ENCODE results near the gene RFX2.
"Not testable (repeated sequence)": the region's sequence is repeated elsewhere in the genome, so short reads cannot be mapped to it uniquely, and the experiment has no call there.

The RFX2 gene

DNA sequence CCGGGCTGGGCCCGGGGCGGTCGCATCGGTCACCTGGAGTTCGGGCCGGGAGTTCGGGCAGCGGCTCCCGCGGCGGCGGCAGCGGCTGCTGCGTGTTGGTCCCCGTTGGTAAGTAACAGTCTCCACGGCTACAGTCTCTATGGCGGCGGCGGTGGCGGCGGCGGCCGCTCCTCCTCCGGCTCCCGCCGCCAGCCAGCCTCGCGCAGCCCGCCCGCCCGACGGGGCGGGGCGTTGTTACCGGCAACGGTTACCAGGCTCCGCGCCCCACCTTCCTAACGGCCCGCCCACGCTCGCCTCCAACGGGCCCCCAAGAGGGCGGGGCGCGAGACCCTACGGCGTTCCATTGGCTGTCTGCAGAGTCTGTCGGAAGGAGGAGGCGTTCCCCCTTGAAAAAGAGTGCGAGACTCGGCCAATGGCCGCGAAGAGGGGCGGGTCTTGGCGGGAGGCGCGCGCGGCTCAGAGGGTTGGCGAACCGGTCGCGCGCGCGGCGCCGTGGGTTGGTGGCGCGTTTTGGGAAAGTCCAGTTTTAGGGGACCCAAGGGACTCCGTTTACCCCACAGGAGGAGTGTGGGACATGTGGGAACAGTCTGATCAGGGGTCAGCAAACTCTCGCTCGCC, at the start of gene RFX2:
Gene RFX2 (minus strand): TSS at position 141 of the 618 bp plus-strand sequence. CDS start 63,004 bp downstream, outside the sequence.
- peak; percentile 92 for DNase-seq

DNA sequence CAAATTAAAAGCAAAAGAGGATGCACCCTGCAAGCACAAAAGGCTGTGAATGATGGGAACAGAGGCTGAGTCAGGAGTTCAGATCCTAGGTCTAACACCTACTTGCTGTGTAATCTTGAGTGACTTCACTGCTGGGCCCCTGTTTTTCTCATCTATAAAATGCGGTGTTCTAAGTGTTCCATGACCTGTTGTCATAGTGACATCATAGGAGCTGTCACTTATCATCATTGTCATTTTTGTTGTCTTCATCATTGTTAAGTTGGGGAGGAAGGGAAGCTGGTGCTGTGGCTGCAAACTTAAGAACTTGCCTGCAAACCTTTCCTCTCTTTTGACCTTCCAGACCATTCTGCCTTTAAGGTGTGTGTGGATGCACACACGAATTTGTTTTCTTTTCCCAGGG, 45.7 kb upstream of the RFX2 start:
- DNase-seq: no peak

DNA sequence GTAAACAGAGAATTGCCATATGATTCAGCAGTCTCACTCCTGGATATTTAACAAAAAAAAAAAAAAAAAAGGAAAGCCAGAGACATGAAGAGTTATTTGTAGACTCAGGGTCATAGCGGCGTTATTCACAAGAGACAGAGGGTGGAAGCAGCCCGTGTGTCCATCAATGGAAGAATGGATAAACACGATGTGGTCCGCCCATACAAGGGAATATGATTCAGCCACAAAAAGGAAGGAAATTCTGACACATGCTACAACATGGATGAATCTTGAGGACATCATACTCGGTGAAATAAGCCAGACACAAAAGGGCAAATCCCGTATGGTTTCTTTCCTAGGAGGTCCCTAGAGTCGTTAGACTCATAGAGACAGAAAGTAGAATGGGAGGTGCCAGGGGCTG, 40.0 kb upstream of the RFX2 start:
- DNase-seq: no peak

DNA sequence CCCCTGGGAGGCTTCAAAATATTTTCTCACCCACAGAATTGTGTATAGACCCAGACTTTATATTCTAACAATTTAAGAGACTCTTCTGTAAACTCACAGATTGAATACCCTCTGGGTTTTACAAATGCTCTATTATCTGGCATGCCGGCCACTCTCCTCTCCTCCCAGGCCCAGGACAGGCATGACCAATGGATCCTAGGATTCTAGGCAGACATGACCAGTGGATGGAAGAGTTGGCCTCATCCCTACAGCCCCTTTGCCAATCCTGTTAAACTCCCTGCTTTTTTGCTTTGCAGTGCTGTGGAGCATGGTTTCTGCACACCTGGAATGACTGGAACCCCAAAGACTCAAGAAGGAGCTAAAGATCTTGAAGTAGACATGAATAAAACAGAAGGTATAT, 30.9 kb upstream of the RFX2 start:
- no peak for DNase-seq

DNA sequence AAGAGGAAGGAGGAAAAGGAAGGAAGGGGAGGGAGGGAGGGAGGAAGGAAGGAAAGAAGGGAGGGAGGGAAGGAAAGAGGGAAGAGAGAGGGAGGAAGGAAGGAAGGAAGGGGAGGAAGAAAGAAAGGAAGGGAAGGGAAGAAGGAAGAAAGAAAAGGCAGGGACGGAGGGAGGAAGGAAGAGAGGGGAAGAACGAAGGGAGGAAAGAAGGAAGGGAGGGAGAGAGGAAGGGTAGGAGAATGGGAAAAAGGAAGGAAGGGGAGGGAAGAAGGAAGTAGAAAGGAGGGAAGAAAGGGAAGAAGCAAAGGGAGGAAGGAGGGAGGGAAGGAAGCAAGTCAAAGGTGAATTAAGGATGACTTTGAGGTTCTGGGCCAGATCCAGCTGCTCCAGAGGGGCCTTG, 28.2 kb upstream of the RFX2 start:
- no peak for DNase-seq

DNA sequence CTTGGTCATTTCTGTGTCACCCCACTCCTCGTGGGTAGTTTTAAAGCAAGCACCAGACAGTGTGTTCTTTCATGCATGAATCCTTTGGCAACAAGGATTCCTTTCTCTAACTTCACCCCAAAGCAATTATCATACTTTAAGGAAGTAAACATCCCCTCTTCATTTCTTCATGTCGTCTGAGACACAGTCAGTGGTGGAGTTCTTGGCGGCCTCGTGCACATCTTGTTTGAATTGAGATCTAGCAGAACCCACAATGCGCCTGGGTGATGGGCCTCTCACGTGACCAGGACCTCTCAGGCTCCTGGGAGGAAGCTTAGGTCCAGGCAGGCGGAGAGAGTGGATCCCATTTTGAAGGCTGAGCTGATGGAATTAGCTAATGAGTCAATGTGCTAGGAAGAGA, 27.8 kb upstream of the RFX2 start:
- DNase-seq: no peak

DNA sequence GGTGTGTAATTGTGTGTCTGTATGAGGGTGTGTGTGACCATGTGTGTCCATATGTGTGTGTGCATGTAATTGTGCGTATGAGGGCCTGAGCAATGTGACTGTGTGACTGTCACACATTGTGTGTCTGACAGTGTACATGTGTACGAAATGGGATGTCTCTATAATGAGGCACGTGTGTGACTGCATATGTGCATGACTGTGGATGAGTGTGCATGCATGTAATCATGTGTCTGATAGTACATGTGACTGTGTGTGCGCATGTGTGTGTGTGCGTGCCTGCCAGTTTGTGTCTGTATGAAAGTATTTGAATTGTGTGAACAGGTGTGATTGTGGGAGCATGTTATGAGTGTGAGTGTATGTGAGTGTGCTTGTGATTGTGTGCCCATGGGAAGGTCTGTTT, 22.9 kb upstream of the RFX2 start:
- DNase-seq: no peak

DNA sequence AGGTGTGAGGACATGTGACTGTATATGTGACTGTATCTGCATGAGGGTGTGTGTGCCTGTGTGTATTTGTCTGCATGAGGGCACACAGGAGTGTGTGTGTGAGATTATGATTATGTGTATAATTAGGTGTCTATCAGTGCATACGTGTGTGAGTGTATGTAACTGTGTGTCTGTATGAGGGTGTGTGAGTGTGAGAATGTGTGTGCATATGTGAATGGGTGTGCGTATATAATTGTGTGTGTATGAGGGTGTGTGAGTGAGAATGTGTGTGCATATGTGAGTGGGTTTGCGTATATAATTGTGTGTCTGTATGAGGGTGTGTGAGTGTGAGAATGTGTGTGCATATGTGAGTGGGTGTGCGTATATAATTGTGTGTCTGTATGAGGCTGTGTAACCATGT, 22.2 kb upstream of the RFX2 start:
- DNase-seq: no peak

DNA sequence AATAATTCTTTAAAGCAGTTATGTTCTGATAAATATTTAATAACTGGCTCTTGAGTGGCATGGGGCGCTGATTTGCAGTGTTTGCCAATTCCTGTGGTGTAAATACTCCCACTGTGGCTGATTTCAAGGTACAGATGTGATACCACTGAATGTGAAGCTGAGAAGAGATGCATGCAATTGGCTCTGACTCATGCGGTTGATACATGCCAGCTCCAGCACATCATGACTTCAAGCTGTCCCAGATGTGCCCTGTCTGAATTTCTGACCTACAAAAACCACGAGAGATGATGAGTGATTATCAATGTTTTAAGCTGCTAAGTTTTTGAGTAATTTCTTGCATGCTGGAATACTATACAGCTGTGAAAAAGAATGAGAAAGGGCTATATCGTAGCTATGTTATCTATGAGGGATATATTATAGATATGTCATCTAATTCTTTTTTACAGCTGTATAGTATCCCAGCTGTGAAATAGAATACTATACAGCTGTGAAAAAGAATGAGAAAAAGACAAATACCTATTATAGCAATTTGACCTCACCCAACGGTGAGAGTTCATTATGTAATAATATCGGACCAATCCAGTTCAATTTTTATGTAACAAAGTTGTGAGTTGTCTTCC, 17.5 kb upstream of the RFX2 start:
- no peak for DNase-seq

DNA sequence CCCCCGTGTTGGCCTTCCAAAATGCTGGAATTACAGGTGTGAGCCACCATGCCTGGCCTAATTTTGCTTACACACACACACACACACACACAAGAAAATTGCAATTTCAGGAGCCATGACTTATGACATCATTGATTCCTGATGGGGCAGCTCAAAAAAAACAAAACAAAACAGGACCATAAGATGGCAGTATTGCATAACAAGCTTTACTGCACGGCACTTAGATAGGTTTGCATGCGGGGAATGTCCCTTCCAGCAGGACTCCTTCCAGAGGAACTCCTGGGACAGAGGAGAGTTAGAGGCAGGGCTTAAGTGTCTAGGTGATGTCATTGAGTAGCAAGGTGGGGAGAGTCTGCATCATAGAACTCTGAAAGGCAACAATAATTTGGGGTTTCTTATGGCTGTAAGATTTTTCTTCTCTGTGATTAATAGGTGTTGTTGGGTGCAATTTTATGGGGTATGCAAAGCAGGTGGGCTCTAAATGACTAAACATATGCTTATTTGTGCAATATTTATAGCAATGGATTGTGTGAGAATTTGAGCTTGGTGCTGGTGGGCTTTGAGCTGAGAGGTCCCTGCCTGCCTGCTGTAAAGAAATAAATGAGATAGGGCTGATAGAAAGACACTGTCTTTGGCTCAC, 16.2 kb upstream of the RFX2 start:
- DNase-seq: no peak

DNA sequence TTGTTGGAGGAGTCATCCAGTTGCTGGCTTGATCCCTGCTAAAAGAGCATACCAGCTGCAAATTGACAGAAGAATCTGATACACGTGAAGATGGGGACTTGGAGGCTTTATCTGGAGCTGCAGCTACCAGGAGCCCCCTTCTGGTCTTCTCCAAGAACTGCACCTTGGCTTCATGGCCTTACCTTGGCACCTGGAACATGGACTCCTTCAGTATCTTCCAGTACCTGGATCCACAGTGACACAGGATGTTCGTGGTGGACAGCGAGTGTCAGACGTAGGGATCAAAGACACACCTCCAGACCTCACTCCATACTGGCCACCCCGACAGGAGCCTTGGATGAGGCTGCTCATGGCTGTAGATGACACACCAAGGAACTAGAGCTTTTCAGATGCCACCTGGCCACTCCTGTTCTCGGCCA, 15.3 kb upstream of the RFX2 start:
- DNase-seq: no peak

DNA sequence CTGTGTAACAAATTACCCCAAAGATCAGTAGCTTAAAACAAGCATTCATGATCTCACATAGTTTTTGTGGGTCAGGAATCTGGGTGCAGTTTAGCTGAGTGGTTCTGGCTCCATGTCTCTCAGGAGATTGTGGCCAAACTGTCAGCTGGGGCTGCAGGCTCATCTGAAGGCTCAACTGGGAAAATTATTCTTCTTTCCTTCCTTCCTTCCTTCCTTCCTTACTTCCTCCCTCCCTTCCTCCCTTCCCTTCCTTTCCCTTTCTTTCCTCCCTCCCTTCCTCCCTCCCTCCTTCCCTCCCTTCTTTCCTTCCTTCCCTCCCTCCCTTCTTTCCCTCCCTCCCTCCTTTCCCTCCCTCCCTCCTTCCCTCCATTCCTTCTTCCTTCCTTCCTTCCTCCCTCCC, 8.7 kb upstream of the RFX2 start:
- DNase-seq: no peak

DNA sequence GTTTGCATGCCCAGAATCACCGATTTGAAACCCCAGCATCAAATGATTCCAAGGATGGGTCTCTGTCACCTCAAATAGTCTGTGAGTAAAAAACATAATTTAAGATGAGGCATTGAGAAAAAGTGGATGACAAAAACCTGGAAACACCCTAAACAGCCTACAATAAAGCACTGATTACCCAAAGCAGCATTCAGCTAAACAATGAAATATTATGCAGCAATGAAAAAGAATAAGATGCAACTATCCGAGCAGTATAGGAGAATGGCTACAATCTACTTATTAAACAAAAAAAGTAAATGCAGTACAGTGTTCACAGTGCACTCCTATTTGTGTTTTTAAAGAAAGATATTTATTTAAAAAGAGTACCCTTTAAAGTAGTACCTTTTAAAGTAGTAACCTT, 7.7 kb upstream of the RFX2 start:
- DNase-seq: no peak

DNA sequence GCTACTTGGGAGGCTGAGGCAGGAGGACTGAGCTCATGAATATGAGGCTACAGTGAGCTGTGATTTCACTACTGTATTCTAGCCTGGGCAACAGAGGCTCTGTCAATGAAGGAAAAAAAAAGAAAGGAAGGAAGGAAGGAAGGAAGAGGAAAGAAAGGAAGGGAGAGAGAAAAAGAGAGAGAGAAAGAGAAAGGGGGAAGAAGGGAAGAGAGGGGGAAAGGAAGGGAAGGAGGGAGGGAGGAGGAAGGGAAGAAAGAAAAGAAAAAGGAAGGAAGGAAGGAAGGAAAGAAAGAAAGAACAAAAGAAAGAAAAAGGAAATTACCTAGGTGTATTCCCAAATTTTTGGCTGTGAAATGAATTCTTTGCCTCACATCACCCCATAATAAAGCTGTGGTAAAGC, 7.2 kb upstream of the RFX2 start:
- no peak for DNase-seq

DNA sequence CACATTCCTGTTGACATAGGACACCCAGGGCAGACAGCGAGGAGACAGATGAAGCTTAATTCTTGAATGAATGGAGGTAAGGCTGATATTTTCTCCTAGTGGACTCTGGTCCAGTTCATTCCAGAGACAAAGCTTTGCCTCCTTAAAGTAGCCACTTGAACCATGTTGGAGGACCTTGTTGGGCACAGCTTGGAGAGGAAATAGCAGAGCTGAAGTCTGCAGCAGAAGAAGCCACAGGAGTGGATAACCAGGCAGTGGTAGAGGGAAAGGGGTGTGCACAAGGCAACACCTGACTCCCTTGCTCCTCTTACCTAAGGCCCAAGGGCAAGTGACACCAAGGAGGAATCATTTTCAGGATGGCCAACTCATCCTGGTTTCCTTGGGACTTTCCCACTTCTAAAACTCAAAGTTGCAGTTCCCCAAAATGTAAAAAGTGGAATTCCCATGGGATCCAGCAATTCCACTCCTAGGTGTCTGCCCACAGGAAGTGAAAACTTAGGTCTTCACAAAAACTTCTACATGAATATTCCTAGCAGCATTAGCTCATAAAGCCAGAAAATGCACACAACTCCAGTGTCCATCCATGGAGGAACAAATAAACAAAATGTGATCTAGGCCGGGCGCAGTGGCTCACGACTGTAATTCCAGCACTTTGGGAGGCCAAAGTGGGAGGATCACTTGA, 6.6 kb upstream of the RFX2 start:
- DNase-seq: no peak

DNA sequence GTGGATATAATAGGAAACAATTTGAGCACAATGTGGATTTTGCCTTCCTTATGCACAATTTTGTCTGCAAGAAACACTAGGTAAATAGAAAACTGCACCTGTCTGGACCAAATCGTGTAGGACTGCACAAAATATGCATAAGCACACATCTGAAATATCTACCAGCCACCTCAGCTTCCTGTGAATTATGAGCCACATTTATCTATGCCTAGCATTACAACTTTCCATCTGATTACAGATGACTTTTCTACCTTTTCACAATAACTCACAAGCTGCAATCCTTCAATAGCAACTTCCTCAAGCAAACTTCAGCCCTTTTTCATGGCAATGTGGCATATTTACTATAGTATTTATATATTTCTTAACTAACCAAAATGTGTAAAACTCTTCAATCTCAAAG, 5.7 kb upstream of the RFX2 start:
- no peak for DNase-seq

DNA sequence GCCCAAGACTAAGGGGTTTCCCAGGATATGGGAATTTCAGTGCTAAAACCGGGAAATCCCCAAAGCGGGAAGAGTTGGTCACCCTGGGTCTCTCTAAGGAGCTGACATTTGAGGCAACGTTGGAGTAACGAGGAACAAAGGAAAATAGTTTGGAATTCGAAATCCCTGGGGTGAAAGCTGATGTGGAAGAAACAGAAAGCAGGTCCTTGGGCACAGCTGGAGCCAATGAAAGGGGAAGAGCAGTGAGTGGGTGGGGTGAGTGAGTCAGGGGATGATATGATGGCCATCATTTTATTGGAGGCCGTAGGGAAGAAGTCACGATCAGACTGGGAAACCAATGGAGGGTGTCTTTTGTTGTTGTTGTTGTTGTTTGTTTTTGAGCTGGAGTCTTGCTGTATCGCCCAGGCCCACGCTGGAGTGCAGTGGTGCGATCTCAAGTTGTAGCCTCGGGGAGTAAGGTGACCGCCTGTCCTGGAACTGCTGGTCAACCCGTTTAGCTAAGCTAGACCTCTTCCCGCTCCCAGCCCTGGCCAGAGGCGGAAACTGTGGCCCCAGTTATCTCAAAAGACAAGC, 3.4 kb upstream of the RFX2 start:
- no peak for DNase-seq

DNA sequence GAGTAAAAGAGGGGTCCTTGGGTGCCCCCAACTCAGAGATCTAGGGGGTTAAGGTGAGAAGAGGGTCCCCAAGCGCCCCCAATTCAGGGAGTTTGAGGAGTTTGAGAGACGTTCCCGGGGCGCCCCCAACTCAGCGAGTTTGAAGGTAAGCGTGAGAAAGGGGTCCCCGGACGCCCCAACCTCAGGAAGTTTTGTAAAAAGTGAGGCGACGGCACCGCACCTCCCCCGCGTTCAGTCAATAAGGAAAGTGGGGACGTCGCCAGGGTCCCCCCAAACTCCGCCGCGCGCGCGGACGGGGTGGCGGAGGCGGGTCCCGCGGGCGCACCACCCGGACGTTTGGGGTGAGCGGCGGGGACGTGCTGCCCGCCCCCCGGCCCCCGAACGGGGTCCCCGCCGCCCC, 353 bp downstream of the RFX2 start:
- DNase-seq: no peak

DNA sequence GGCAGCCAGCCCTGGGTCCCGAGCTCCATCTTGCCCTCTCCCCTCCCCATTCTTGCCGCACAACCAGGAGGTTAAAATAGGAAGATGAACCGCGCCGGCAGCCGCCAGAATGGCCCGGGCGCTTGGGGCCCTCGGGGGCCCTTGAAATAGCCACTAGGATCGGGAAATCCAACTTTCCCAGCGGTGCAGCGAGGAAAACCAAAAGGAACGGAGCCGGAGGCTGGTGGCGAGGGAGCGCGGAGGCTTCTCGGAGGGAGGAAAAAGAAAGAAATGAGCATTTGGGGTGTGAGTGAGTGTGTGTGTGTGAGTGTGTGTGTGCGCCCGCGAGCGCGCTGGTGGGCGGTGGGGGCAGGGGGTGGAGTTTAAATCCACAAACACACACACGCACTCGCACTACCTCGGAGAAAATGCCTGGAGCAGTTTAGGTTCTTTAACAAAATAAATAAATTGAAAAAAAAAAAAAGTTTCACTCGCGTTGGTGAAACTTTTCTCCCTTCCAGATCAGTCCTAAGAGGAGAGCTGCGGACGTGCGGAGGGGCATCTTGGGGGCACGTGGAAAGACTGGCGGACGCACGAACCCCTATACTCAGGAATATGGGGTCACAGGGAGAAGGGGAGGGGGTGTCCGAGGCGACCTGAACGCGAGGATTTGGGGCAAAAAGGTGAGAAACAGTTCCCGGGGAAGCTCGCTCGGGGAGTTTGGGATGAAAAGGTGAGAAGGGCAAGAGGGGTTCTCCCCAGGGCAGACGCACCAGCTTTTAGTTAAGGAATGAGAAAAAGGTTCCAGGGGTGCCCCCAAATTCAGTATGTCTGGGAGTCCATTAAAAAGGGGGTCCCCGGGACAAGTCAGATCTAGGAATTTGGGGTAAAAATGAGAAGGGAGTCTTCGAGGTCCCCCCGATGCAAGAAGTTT, 1.3 kb downstream of the RFX2 start:
- DNase-seq: no peak

DNA sequence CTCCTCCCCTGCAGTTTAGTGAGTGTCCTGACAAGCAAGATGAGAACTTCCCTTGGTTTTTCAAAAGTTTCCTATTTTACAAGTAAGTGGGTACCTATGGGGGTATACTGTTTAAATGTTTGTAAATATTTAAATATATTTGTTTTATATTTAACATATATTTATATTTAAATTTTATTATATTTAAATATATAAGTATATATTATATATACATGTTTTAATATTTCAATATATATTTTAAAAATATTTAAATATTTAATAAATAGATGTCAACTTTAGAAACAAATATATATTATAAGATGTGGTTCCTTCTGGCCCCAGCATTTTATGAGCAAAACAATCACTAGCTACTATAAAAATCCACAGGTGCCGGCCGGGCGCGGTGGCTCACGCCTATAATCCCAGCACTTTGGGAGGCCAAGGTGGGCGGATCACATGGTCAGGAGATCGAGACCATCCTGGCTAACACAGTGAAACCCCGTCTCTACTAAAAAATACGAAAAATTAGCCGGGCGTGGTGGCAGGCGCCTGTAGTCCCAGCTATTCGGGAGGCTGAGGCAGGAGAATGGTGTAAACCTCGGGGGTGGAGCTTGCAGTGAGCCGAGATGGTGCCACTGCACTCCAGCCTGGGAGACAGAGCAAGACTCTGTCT, 3.5 kb downstream of the RFX2 start:
- DNase-seq: not testable (repeated sequence)

DNA sequence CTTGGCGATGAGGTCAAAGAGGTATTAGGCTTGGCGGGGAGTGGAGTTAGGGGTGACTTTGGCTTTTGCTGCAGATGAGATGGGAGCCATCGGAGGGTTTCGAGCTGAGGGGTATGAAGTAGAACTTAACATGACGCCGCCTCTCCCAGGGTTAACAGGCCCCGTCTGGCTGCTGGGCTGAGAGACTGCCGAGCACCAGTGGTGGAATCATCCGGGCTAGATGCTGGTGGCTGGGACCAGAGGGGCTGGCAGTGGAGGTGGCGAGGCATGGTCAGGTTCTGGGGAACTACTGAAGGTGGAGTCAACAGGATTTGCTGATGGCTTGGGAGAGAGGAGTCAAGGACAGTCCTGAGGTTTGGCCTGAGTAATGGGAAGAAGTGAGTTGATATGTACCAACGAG, 4.9 kb downstream of the RFX2 start:
- DNase-seq: no peak

DNA sequence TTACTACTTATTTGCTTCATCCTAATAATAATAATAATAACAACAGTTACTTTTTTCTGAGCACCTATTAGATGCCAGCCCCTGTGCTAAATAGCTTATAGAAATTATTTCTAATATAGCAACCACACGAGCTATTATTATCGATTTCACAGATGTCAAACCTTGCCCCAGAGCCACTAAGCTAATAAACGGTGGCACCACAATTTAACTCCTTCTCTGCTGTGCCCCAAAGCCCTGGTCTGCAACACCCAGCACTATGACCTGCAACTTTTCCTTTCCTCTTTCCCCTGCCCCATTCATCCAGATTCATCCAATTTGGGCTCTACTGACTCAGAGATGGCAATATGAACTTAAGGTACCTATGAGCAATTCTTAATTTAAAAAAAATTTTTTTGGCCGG, 6.4 kb downstream of the RFX2 start:
- DNase-seq: no peak
